GM21825 (cell line): Measurements from ENCODE around the gene JMY.

Experiments
- ATAC-seq: cut with Tn5 transposase; IDR thresholded peaks from one replicate; pipeline ENCODE4 v1.9.1; 2021; ENCODE audit warnings: mild to moderate bottlenecking, moderate library complexity; ENCODE audit not compliant: unreplicated experiment

Gene JMY

GRCh38 chr5:79285285-79285684, 49.4 kb downstream of the JMY start:
- ATAC-seq: no peak

DNA sequence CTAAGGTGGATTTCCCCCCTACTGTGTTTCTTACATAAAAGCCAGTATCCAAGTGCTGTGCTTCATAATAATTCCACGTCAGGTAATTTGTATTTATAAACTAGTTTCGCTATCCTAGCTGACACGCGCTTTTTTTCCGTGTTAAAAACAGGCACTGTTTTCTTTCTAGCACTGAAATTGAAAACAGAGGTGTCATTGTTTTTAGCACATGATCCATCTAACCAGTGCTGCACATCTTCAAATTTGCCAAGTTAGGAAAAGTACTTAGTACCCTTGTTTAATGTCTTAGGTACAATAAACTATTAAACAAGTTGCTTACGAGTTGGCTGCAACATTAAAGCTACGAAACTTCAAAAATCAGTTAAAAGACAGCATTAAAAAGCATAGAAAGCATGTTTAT, 49.9 kb downstream of the JMY start:
- no peak for ATAC-seq

- no peak for ATAC-seq
Observed at GRCh38 chr5:79287380-79287779, 51.4 kb downstream of the JMY start.

GRCh38 chr5:79287907-79288306, 52.0 kb downstream of the JMY start:
- no peak for ATAC-seq

- no peak for ATAC-seq
Observed at GRCh38 chr5:79295029-79295428, 59.1 kb downstream of the JMY start.

DNA sequence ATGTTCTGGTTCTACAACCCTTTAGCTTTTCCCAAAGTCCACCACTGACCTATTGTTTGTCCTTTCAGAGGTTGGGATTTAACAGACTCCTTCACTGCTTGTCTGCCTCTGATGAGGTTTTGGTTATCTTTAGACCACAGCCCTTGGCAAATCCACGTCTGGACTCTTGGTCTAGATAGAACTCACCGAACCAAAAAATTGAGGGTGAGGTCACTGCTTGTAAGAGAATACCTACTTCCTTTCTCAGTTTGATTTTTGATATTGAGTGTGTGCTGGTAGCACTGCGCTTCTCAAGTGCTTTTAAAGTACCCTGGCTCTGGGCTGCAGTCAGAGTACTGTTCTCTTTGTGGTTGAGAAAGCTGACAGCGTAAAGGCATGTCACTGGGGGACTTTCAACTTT, 61.7 kb downstream of the JMY start:
- ATAC-seq: no peak

- no peak for ATAC-seq
Observed at GRCh38 chr5:79301046-79301712, 65.2 kb downstream of the JMY start.

DNA sequence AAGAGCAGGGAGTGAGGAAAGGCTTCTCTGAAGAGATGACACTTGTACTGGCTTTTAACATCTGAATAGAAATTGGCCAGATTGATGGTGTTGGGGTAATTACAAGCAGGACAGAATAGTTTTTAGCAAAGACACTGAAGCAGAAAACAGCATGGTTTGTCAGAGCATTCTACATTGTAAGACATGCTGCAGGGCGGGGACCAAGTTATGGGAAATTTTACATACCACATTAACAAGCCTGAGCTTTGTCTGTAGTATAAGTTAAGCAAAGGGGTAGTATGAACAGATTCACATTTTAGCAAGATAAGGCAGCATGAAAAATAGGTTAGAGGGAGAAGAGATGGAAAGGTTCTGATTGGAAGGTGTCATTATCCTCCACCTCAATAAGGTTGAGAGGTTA, 66.5 kb downstream of the JMY start:
- ATAC-seq: no peak

- ATAC-seq: no peak
Observed at GRCh38 chr5:79305706-79306105, 69.8 kb downstream of the JMY start.

- ATAC-seq: no peak
Observed at GRCh38 chr5:79318935-79319614, 83.1 kb downstream of the JMY start.

- ATAC-seq: no peak
Observed at GRCh38 chr5:79329453-79329852, 93.5 kb downstream of the JMY start.

DNA sequence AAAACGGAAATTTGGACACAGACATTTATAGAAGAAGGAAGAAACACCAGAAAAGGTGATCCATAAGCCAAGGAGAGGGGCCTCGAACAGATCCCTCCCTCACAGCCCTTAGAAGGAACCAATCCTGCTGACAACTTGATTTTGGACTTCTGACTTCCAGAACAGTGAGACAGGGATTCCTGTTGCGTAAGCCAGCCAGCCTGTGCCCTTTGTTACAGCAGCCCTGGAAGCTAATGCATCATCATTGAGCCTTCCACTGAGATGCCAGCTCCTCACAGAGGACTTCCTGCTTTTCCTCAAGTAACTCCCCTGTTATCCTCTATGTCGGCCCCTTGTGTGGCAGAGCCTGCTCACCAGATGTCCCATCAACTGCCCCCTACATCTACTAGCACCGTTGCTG, 94.1 kb downstream of the JMY start:
- ATAC-seq: no peak

GRCh38 chr5:79333852-79334557, 98.1 kb downstream of the JMY start:
- no peak for ATAC-seq

DNA sequence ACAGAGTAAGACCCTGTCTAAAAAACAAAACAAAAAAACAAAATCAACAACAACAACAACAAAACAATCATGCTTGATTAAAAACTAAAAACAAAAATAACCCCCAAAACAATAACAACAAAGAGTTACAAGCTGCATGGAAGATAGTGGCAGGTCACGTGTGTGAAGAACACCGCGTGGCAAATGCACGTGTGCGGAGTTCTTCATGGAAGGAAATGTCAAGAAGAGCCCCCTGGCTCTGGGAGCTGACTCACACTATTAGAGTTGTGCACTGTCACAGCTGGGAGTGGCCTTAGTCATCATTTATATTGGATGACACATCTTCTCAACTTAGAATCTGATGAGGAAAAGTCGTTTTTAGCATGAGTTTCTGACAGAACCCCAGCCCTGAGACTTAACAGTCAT, 110.5 kb downstream of the JMY start:
- ATAC-seq: no peak

DNA sequence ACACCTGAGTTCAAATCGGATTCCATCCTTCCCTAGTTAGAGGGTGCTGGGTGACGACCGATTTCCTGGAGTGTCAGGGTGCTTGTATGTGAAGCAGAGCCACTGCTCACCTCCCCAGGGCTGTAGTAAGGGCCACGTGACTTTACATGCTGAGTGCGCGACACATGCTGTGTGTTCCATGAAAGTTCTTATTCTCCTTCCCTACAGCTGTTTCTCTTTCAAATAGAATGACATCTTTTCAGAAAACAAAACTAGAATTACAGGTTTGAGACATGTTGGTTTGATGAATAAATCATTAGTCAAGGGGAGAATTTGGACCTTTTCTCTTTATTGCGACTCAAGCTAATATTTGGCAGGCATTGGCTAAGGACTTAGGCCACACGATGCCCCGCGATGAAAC, 113.1 kb downstream of the JMY start:
- ATAC-seq: no peak

DNA sequence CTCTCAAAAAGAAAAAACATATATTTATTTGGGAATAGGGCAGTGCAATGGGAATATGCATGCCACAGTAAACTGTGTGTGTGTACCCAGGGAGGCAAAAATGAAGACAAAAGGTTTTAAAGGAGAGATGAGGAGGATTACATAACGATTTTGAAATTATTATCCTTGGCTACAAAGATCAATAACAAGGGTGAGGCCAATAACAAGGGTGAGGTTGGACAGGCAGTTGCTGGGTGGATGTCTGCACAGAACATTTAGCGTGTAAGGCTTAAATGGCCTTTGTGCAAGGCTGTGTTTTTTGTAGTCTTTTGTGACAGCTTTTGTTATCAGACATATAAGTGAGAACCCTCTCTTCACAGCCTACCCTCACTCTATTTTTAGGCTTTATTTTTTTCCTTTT, 114.0 kb downstream of the JMY start:
- ATAC-seq: no peak

- no peak for ATAC-seq
Observed at GRCh38 chr5:79357398-79357797, 121.5 kb downstream of the JMY start.
